Mesodermal cell (in vitro differentiated cells): ENCODE measurements around the gene MYLK2.

ENCODE experiments used
- H3K27ac ChIP-seq: 2 replicates; pipeline ENCODE4 v1.7.0; 2013; ENCODE audit warnings: mild to moderate bottlenecking, low read depth, low read length, moderate library complexity; ENCODE audit not compliant: severe bottlenecking
- H3K36me3 ChIP-seq: 2 replicates; pipeline ENCODE4 v1.7.1; 2013; ENCODE audit warnings: mild to moderate bottlenecking, low read length, moderate library complexity; ENCODE audit not compliant: control insufficient read depth, insufficient read depth
- H3K4me1 ChIP-seq: one replicate; pipeline ENCODE4 v1.7.1; 2013; ENCODE audit warnings: mild to moderate bottlenecking, low read length; ENCODE audit not compliant: insufficient read depth, control insufficient read depth, poor library complexity, severe bottlenecking
- H3K4me3 ChIP-seq: 2 replicates; pipeline ENCODE4 v1.7.0; 2013; ENCODE audit warnings: low read length, control low read depth, mild to moderate bottlenecking; ENCODE audit not compliant: insufficient read depth, poor library complexity, severe bottlenecking; ENCODE audit errors: extremely low read depth
- H3K9me3 ChIP-seq: 2 replicates; pipeline ENCODE4 v1.7.1; 2013; ENCODE audit warnings: mild to moderate bottlenecking, low read length, moderate library complexity; ENCODE audit not compliant: control insufficient read depth
- WGBS, 2 experiments: methylation state at CpG; one replicate each; pipeline ENCODE4 v1.1.5; 2013; ENCODE audit warnings: missing lambda C conversion rate in 2 of 2; ENCODE audit not compliant: insufficient coverage in 2 of 2; 5-methylcytosine and 5-hydroxymethylcytosine counted together

MYLK2 gene

GRCh38 chr20:31881945-31882344 is 62.8 kb downstream of the MYLK2 start:
- Histone ChIP-seq H3K4me1 (no peaks in the 10 kb centered on the region), H3K27ac (no peak overlapping the region), H3K4me3 (no peak overlapping the region), H3K9me3 (no peaks in the 10 kb centered on the region), H3K36me3 (no peaks in the 10 kb centered on the region)
- WGBS, 2 experiments, result 88 to 92% methylated on average over 4 to 5 of the region's 5 CpGs

DNA sequence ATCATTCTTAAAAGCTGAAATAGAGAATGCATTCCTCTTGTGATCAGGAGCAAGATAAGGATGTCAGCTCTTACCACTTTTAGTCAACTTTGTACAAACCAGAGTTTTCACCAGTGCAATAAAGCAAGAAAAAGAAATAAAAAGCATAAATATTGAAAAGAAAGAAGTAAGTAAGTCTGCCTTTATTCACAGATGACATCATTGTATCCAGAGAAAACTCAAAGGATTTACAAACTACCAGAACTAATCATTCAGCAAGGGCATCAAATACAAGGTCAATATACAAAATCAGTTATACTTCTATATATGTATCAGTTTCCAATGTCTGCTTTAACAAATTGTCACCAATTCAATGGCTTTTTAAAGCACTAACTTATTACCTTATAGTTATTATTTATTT is 64.7 kb downstream of the MYLK2 start:
- Histone ChIP-seq H3K27ac (no peak overlapping the region), H3K4me3 (no peak overlapping the region), H3K4me1 (no peaks in the 10 kb centered on the region), H3K9me3 (no peaks in the 10 kb centered on the region), H3K36me3 (no peaks in the 10 kb centered on the region)
